Subcutaneous adipose tissue (tissue), 4 donors: ENCODE measurements around the gene HTR6. TPM values are rescaled to one million over a fixed set of nuclear protein-coding genes. Genes with fewer than 3 reads are reported as not detected.

ENCODE experiments used
- CTCF ChIP-seq: fragments of 450-650 bp; IDR thresholded peaks from one replicate; pipeline ENCODE4 v1.5.1; 2016; ENCODE audit warnings: low read depth, mild to moderate bottlenecking, control low read depth, antibody characterized with exemption, moderate library complexity
- total RNA-seq, 4 donors: library from RNA; depleted of rRNA; stranded (reverse); fragments of >200 nt; gene quantifications; one replicate each; pipeline ENCODE4 v1.1.0, GENCODE V29; 2016

Gene HTR6
- total RNA-seq, 4 donors from 2014 or later = not detected

DNA sequence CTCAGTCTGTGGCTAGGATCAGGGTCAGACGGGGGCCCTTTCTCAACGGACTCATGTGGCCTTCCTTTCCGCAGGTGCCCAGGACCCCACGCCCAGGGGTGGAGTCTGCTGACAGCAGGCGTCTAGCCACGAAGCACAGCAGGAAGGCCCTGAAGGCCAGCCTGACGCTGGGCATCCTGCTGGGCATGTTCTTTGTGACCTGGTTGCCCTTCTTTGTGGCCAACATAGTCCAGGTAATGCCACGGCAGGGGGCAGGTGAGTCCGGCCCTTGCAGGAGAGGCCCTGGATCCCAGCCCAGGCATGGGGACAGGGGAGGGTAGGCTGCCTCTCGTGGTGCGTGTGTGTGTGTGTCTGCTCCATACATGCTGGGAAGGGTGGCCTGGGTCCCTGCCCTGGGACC lies 13.8 kb downstream of the HTR6 start:
- TF ChIP-seq CTCF = no peak

DNA sequence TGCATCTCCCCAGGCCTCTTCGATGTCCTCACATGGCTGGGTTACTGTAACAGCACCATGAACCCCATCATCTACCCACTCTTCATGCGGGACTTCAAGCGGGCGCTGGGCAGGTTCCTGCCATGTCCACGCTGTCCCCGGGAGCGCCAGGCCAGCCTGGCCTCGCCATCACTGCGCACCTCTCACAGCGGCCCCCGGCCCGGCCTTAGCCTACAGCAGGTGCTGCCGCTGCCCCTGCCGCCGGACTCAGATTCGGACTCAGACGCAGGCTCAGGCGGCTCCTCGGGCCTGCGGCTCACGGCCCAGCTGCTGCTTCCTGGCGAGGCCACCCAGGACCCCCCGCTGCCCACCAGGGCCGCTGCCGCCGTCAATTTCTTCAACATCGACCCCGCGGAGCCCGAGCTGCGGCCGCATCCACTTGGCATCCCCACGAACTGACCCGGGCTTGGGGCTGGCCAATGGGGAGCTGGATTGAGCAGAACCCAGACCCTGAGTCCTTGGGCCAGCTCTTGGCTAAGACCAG lies 14.3 kb downstream of the HTR6 start:
- TF ChIP-seq CTCF = no peak

GRCh38 chr1:19679691-19680090 lies 15.0 kb downstream of the HTR6 start:
- no peak for TF ChIP-seq CTCF

DNA sequence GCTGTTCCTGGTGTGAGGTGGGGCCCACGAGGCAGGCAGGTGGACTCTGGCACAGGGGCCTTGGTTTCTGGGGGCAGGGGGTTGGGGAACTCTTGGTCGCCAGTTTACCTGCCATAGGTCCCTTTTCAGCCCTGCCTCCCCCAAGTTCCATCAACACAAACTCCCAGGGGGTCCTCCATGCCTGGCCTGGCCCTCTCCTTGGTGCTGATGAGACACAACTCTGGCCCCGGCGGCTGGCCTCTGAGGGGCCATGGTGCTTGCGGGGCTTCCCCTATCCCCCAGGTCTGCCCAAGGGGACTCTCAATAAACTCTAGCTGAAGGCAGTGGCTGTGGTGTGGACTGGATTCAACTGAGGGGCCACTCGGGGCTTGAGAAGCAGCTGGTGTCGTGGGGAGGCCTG lies 16.0 kb downstream of the HTR6 start:
- no peak for TF ChIP-seq CTCF

DNA sequence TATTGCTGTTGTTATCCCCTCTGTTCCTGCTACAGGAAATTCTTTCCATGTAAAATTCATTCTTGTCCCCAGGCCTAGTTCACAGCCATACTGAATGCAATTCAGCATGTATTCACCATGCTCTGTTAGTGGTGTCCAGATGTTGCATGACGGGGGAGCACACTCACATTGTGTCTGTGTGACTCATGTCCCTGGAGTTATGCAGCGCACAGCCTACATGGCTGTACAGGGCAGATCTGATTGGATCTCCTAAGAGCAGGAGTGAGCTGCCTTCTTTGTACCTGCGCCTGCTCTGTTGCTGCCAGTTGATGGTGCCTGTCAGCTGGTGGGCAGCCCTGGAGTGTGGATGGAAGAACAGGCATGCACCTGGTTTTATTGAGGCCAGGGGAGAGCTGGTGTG lies 17.6 kb downstream of the HTR6 start:
- no peak for TF ChIP-seq CTCF

- TF ChIP-seq CTCF = no peak
Measured at GRCh38 chr1:19682901-19683300, 18.2 kb downstream of the HTR6 start.

- TF ChIP-seq CTCF = no peak
Measured at GRCh38 chr1:19683351-19683750, 18.7 kb downstream of the HTR6 start.
